HG03520 (cell line): Measurements from ENCODE around the gene SLX4IP.

ENCODE experiments used
- ATAC-seq: cut with Tn5 transposase; IDR thresholded peaks from one replicate; pipeline ENCODE4 v1.9.1; 2021; ENCODE audit warnings: mild to moderate bottlenecking, moderate library complexity; ENCODE audit not compliant: unreplicated experiment

SLX4IP gene

DNA sequence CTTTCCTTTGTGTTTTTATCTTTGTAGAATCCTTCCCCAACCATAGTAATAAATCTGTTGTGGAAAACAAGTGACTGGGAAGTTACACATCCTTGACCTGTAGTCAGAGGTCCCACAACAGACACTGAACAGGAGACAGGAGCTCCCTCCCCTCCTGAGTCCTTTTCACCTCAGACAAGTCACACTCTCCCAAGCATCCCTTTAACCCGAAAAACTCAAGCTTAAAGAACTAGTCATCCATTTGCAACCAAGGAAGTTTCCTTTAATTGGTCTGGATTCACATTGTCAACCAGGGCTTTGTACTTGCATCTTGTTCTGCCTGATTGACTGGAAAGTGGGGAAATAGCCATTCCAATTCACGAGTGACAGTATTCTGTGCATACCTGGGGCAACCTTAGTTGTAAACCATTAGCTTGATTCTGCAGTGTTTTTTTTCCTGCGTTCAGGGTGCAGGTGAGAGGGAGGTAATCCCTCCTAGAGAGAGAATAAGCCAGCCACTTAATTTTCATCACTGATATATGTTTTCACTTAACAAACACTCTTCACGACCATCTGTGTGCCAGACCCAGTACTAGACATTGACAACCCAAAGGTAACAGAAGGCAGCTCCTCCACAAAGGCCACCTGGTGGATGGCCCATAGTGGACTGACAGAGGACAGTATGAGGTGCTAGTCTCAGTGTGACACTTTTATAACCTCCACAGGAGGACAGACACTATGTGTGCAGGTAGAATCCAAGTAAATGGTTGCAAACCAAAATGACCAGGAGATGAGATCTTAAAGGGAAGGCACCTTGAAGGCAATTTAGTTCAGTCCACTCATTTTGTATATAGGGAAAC is 112.4 kb downstream of the SLX4IP start:
- no peak for ATAC-seq

- ATAC-seq = no peak
These were observed 114.4 kb downstream of the SLX4IP start for GRCh38 chr20:10549511-10549910.

GRCh38 chr20:10550204-10551118 is 115.4 kb downstream of the SLX4IP start:
- ATAC-seq = no peak

GRCh38 chr20:10551732-10552724 is 116.9 kb downstream of the SLX4IP start:
- peak; percentile 62 for ATAC-seq

GRCh38 chr20:10553326-10553984 is 118.3 kb downstream of the SLX4IP start:
- ATAC-seq = peak; percentile 73

- no peak for ATAC-seq
These were observed 119.2 kb downstream of the SLX4IP start for GRCh38 chr20:10554285-10554684.

GRCh38 chr20:10555393-10555792 is 120.3 kb downstream of the SLX4IP start:
- no peak for ATAC-seq

DNA sequence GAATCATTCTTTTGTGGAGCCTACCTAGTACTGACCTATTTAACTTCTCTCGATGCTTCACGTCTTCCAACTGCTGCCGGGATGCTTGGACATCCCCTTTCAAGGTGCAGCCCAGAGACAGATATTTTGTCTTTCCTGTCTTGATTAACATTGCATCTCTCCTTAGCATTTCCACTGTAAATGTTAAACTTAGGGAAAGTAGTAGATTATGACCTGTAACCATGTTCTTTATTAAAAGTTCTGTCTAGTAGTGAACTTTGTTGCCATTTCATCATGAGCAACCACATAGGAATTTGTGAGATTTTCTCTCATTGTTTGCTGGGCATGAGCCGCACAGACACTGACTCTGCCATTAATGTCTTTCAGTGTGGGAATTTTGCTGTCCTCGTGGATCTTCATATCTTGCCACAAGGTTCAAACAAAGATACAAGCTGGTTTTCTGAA is 120.8 kb downstream of the SLX4IP start:
- ATAC-seq = no peak

DNA sequence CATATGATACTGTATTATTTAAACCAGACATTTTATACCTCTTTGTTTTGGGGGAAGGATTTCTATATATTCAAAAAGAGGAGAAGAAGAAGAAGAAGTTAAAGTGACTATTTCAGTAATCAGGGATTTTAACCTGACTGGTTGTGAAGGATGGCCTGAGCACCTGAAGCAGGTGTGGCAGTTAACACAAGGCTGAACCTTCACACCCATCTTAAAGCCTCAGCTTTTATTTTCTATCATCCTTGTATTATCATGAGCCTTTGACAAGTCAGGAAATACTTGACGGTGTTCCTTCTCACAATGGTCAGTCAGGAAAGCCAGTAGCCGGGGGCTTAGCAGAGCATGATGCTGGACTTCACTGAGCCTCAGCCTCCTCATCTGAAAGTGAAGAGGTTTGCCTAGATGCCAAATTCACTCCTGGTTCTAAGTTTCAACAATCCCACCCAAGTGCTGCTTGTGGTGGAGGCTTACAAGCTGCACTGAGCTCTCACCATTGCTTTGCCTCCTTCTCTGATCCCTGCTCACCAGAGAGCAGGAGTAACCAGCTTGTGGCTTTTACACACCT is 121.5 kb downstream of the SLX4IP start:
- no peak for ATAC-seq

DNA sequence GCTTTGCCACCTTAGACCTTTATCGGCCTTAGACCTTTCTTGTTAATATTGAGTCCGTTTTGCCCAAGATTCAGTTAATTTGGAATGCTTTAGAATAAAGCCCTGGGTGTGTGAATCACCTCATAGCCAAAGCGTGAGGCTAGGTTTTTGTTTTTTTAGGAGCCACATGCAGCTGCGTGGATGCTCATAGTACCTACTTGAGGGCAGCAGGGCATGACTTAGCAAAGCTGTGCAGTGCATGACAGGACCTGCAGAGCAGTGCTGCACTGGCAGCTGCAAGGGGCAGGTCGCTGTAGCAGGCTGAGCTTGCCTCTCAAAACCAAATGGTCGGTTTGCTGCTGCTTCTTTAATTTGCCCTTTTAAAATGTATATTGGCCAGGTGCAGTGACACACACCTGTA is 122.6 kb downstream of the SLX4IP start:
- ATAC-seq = no peak

DNA sequence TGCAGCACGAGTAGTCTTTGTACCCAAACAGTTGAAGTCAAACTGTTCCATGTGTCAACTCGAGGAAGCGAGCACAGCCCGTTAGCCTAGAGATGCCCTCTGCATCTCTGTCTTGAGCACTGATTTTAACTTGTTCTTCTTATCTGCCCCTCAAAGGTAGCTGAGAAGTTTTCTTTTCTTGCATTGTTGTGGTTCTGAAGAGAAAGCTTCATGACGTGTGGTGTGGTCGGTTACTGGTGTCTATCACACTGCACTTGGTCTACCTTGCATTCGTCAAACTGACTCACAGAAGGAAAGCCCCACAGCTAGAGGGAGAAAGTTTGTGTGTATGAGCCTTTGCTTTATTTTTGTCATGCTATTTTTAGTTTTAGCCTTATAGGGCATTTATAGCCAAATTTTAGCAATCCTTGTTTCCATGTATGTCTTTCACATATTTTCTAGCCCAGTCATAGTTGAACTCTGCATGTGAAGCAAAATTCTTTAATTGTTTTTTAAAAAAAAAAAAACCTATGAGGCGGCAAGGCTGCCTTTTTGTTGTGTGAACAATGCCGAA is 123.6 kb downstream of the SLX4IP start:
- ATAC-seq = peak; percentile 96

DNA sequence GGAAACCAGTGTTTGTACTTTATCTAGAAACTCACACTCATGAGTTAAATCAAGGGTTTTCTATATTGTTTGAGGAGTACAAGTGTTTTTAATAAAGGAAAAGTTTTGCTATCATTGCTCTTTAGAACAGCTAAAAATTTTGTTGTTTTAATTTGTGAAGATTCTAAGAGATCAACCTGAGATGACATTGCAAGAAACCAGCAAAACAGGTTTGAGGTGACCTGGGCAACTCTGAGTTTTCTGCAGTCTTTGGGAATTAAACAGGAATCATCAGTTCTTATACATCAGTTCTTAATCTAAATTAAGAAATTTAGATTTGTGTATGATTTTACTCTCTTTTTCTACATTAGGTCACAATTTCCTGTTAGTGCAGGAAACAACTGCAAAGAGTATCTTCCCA is 124.2 kb downstream of the SLX4IP start:
- no peak for ATAC-seq

- ATAC-seq = no peak
These were observed 125.6 kb downstream of the SLX4IP start for GRCh38 chr20:10560686-10561085.

DNA sequence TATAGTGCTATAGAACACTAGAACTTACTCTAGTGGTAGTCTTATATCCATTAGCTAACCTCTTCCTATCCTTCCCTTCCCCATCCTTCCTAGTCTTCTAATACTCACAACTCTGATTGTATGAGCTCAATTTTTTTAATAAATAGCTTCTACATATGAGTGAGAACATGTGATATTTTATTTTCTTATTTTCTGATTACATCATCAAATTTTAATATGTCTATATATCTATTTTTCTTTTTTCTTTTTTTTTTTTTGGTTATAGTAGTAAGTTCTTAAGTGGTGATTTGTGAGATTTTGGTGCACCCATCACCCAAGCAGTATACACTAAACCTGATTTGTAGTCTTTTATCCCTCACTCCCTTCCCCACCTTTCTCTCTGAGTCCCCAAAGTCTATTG is 126.2 kb downstream of the SLX4IP start:
- ATAC-seq = no peak

GRCh38 chr20:10562899-10563298 is 127.8 kb downstream of the SLX4IP start:
- ATAC-seq = no peak

GRCh38 chr20:10563935-10564492 is 128.9 kb downstream of the SLX4IP start:
- no peak for ATAC-seq

DNA sequence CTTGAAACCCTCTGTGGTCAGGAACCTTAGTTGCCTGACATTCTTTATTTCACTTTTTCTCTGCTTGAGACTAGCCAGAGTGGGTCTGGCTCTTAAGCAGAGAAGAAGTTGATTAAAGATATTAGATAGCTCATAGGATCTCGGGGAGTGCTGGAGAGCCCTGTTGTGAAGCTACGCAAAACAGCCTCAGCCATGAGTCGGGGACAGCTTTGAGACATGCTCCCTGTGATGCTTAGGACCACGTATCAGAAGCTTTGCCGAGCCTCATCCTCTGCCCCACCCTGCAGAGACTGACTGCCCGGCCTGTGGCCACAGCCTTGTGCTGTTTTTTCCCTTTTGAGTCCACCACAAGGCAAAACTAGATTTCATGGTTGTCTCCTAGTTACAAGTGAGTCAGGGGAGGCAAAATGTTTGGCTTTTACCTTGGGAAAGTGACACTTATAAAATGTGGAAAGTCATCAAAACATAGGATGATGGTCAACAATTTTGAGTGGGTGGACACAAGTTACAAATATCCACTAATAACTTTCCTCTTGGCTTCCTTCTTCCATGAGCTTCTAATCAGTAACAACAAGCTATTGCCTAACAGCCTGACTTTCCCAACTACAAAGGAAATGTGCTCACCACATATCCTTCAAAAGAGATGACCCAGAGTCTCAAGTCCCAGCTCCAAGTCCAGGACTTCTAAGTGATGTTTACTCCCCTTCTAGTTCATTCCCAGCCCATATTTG is 130.3 kb downstream of the SLX4IP start:
- ATAC-seq = no peak
